Ovary (tissue), 3 donors: Measurements from ENCODE around the gene ACOT6.

Experiments used
- CTCF ChIP-seq, 3 donors: fragments of 450-650 bp in 2 of 3; fragments of 200-600 bp in 1 of 3; IDR thresholded peaks; one replicate each; pipeline versions ENCODE4 v1.5.1 to v1.8.0; 2016 to 2022; ENCODE audit warnings: antibody characterized with exemption in 3 of 3, mild to moderate bottlenecking in 1 of 3
- POLR2A ChIP-seq: fragments of 450-650 bp; IDR thresholded peaks from one replicate; pipeline ENCODE4 v1.6.1; 2017; ENCODE audit warnings: antibody characterized with exemption, mild to moderate bottlenecking, moderate library complexity
- donor health status: DM: no; HTN: no; CAD: no.

- TF ChIP-seq CTCF (IDR thresholded peaks at IDR 0.05) (no peak), POLR2A (no peak)
Measured at GRCh38 chr14:73599499-73599898, 12.8 kb upstream of the ACOT6 start.
